Endometrium (tissue), 2 donors: ENCODE measurements around the gene NPC1.
A peak's percentile ranks its signal among the peaks of the same experiment; 100 is the strongest.
"Not testable (repeated sequence)": the region's sequence is repeated elsewhere in the genome, so short reads cannot be mapped to it uniquely, and the experiment has no call there.

ENCODE experiments used
- FAIRE-seq: peaks from 2 replicates; lab custom pipeline; 2012; peaks lifted over from hg19 to GRCh38; lab: Jason Lieb, UNC
- donor health status: control.
- donor health status: control.

NPC1 gene

GRCh38 chr18:23521907-23522306, 64.4 kb downstream of the NPC1 start:
- FAIRE-seq = no peak

DNA sequence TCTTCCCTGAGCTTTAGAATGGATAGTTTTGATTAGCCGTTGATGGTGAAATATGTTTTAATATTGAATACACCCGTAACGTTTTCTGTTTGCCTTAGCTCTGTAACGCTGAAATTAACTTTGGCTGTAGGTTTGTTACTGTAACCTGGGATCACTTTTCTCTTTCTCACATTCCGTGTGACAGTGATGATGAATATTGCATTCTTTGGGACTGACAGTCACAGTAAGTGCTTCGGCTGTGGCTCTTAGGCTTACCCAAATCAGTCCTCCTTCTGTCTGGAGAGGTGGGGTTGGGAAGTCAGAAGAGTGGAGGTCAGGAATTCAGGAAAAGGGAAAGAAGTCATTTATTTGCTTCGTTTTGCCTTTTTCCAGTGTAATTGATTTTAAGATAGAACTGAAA, 65.0 kb downstream of the NPC1 start:
- FAIRE-seq = no peak

DNA sequence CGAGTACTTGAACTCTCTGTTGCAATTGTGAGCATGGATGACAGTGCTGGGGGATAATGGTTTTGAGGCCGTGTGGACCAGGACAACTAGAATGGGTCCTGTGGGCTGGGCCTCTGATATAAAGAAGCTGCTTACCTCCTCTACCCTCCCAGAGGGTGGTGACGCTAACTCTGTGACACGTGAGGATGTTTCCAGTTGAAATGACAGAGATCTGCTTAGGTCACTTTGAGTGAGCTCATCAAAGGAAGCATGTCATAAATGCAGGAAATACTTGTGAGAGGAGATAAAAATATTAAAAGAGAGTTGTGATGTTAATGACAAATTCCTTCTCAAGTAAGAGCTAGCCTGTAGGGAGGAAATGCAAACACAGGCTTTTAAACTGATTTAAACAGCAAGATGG, 66.6 kb downstream of the NPC1 start:
- FAIRE-seq = no peak

DNA sequence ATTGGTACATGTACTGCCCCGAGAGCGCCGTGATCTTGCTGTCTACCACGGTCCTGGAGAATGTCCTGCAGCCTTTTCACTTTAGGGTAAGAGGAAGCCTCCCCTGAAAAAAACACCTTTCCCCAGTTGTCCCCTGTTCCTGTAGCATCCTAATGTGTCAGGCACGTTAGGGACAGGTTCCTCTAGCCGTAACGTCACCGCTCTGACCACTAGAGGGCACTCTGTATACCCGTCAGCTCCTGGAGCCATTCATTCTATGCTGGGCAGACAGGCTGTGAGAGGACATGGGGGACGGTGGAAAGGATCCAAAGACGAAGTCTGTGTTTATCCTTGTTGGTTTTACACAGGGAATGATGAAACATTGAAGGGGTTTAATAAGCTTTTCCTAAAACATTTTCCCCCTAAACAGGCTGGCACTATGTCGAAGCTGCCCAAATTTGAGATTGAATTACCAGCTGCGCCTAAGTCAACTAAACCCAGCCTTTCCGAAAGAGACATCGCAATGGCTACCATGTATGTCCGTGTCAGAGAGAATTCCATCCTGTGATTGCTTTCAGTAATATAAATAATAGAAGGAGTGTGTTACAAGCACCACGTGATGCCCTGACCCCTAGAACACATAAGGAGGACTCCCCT, 70.3 kb downstream of the NPC1 start:
- no peak for FAIRE-seq

DNA sequence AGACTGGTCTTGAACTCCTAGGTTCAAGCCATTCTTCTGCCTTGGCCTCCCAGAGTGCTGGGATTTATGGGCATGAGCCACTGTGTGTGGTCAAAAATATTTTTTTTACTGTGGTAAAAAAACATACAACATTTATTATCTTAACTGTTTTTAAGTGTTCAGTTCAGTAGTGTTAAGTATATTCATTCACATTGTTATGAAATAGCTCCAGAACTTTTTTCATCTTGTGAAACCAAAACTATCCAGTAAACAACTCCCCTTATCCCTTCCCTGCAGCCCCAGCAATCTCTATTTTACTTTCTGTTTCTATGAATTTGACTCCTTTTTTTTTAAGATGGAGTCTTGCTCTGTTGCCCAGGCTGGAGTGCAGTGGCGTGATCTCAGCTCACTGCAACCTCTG, 73.7 kb downstream of the NPC1 start:
- FAIRE-seq = peak; percentile 88

DNA sequence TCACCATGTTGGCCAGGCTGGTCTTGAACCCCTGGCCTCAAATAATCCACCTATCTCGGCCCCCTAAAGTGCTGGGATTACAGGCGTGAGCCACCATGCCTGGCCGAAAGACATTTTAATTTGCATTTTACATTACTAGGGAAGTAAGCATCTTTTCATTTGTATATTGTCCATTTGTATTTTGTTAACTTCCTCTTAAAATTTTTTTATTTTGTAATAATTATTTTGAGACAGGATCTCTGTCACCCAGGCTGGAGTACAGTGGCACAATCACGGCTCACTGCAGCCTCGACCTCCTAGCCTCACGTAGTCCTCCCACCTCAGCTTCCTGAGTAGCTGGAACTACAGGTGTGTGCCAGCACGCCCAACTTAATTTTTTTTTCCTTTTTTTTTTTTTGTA, 74.1 kb downstream of the NPC1 start:
- not testable (repeated sequence) for FAIRE-seq

DNA sequence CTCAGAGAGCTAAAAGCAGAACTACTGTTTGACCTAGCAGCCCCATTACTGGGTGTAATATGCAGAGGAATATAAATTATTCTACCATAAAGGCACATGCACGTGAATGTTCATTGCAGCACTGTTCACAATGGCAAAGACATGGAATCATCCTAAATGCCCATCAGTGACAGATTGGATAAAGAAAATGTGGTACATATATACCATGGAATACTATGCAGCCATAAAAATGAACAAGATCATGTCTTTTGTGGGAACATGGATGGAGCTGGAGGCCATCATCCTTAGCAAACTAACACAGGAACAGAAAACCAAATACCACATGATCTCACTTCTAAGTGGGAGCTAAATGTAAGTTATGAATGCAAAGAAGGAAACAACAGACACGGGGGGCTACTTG, 75.4 kb downstream of the NPC1 start:
- not testable (repeated sequence) for FAIRE-seq

GRCh38 chr18:23506393-23506792, 79.9 kb downstream of the NPC1 start:
- no peak for FAIRE-seq

DNA sequence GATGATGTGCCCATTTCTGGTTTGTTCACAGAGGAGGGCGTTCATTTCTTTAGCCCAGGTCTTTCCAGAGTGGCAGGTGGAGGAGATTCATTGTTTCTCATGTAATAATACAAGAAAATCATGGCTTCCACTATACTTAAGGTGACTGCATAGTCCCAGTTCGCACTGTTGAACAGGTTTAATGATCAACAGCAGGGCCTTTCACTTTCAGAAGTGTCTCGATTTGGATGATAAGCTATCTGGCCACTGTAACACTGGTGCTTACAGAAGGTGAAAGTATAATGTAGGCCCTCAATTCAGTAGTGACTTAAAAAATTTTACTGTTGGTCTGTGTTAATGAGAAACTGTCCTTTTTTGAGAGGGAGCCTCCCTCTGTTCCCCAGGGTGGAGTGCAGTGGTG, 81.6 kb downstream of the NPC1 start:
- FAIRE-seq = no peak

DNA sequence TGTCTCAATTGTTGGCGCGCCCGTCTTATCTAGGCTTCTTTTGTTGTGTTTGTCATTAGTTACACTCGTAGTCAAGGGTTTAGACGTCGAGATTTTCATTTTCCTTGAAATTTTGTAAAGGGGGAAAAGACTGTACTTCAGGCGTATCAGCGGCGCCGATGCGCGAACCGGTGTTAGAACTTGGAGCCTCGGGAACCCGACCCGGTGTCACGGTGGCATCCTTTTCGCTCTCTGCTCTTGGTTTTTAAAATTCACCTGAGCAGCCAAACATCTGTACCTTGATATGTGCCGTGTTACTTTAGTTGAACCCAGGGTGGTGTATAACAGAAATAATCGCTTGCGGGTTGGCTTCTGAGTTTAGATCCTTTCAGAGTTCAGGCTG, 82.4 kb downstream of the NPC1 start:
- no peak for FAIRE-seq

DNA sequence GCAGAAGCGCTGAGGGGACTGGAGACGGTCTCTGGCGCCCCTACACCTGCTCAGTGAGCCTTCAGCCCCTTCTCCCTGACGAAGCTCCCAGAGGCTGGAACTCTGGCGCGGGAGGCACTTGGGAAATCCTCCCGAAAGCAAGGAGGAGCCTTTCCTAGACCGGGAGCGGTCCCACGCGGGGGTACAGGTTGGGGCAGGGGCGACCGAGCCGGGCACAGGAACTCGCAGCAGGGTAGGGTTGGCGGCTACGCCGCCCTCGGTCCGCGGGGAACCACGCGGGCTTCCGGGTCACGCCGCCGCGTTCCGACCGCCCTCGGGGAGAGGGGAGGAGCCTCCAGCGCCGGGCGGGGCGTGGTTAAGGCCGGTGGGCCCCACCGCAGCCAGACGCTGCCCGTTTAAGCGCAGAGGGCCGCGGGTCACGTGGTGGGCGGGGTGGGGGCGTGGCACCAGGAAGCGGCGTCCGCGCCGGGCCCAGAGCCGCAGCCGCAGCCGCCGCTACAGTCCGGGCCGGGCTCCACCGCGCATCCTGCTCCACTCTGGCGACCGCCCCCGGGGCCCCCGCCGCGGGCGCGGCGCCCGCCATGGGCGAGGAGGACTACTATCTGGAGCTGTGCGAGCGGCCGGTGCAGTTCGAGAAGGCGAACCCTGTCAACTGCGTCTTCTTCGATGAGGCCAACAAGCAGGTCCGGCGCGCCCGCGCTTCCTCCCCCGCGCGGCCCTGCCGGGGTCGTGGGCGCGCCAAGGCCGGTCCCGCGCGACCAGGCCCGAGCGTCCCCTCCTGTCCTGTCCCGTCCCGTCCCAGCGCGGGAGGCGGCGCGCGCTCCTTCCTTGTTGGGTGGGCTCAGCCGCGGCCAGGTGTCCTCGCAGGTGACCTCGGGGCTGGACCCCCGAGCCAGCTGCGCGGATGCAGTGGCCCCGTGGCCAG, 83.0 kb downstream of the NPC1 start, which contains the start of gene RMC1:
Gene RMC1 (plus strand): TSS at position 474 of the 925 bp plus-strand sequence. CDS start 108 bp downstream, at position 582.
- no peak for FAIRE-seq

DNA sequence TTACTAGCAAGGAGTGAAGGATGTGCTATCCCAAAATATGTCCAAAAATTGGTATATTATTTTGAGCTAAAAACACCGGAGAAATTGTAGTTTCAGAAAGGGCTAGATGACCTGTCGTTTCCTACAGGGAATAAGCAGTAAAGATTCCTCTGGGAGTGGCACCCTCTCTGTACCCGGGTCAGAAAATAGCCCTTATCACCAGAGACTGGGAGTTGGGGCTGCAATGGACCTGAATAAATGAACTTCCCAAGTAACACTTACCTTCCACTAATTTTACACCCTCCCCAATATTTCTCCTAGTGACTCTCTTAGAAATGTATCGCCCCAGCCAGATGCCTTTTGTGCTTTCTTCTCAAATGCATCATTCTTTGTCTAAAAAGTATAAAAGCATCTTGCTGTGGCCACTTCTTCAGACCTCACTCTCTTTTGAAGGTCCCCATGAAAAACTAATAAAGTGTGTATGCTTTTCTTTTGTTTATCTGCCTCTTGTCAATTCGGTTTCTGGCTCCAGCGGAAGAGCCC, 83.7 kb downstream of the NPC1 start:
- FAIRE-seq = no peak

- FAIRE-seq = no peak
Measured at GRCh38 chr18:23501626-23502025, 84.7 kb downstream of the NPC1 start.

GRCh38 chr18:23499291-23499781, 87.0 kb downstream of the NPC1 start:
- no peak for FAIRE-seq

- FAIRE-seq = no peak
Measured at GRCh38 chr18:23498877-23499276, 87.4 kb downstream of the NPC1 start.

DNA sequence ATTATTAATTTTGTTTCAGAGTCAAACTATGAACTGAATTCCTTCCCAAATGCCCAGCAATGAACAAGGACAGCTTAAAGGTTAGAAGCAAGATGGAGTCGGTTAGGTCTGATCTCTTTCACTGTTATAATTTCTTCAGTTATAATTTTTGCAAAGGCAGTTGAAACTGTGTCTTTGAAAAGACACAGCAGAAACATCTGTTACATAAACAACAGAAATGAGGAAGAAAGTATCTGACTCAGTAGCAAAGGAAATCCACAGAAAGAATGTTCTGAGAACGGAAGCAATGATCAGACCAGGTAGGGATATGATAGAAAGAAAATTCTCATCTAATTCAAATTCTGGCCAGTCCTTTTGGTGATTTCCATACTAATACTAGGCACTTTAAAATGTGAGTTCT, 88.2 kb downstream of the NPC1 start:
- no peak for FAIRE-seq

DNA sequence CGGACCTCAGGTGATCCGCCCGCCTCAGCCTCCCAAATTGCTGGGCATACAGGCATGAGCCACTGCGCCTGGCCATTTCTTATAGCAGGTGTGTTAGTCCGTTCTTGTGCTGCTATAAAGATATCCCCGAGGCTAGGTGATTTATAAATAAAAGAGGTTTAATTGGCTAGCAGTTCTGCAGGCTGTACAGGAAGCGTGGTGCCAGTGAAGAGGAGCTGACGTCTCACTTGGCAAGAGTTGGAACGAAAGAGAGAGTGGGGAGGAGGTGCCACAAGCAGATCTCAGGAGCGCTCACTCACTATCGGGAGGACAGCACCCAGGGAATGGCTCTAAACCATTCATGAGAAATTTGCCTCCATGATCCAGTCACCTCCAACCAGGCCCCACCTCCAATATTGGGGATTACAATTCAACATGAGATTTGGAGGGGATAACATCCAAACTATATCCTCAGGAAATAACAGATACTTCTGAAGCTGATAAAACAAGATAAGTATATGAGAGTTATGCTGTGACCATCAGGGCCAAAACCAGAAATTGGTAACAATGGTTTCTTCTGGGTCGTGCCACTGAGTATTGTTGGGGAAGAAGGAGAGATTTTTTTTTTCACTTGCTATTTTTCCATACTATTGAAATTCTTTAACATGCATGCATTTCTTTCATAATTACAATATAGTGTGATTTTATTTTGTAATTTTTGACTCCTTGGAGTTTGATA, 90.4 kb downstream of the NPC1 start:
- no peak for FAIRE-seq

DNA sequence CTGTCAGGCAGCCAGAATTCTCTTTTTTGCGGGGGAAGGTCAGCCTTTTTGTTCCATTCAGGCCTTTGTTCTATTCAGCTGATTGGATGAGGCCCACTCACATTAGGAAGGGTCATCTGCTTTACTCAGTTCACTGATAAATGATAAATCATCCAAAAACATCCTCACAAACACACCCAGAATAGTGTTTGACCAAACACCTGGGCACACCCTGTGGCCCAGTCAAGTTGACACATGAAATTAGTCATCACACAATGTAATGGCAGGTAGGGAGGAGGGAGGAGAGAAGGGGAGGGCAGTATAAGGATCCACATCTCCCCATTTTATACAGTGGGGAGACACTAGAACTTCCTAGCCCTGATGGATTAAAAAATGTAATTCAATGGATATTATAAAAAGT, 91.3 kb downstream of the NPC1 start:
- no peak for FAIRE-seq

DNA sequence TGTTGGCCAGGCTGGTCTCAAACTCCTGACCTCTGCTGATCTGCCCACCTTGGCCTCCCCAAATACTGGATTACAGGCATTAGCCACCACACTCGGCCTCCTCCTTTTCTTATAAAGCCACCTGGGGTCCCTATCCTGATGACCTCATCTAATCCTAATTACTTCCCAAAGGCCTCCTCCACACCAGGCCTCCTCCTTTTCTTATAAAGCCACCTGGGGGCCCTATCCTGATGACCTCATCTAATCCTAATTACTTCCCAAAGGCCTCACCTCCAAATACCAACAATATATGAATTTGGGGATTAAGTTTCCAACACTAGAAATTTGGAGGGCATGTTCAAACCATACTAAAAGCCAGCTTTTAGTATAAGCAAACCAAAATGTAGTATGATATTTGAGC, 92.7 kb downstream of the NPC1 start:
- no peak for FAIRE-seq

DNA sequence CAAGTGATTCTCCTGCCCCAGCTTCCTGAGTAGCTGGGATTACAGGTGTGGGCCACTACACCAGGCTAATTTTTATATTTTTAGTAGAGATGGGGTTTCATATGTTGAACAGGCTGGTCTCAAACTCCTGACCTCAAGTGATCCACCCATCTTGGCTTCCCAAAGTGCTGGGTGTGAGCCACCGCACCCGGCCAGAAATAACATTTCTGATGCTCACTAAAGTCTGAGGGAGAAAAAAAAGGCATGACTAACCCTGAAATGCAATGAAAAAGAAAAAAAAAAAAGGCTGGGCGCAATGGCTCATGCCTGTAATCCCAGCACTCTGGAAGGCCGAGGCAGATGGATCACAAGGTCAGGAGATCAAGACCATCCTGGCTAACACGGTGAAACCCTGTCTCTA, 96.7 kb downstream of the NPC1 start:
- FAIRE-seq = not testable (repeated sequence)

GRCh38 chr18:23487738-23488570, 98.4 kb downstream of the NPC1 start:
- FAIRE-seq = peak; percentile 77

- FAIRE-seq = no peak
Measured at GRCh38 chr18:23485386-23485785, 100.9 kb downstream of the NPC1 start.
